ENCODE data around the gene PCDHA1.

Gene PCDHA1

GRCh38 chr5:140923601-140924000 is 137.7 kb downstream of the PCDHA1 start:
- no peak for DNase-seq (ENCODE audit: low read depth)

GRCh38 chr5:140925806-140926442 is 140.0 kb downstream of the PCDHA1 start, which contains the start of gene PCDHAC1:
Gene PCDHAC1 (plus strand): TSS chr5:140926299. CDS start chr5:140926893, 594 bp downstream.
- DNase-seq (ENCODE audit: low read depth) = no peak

DNA sequence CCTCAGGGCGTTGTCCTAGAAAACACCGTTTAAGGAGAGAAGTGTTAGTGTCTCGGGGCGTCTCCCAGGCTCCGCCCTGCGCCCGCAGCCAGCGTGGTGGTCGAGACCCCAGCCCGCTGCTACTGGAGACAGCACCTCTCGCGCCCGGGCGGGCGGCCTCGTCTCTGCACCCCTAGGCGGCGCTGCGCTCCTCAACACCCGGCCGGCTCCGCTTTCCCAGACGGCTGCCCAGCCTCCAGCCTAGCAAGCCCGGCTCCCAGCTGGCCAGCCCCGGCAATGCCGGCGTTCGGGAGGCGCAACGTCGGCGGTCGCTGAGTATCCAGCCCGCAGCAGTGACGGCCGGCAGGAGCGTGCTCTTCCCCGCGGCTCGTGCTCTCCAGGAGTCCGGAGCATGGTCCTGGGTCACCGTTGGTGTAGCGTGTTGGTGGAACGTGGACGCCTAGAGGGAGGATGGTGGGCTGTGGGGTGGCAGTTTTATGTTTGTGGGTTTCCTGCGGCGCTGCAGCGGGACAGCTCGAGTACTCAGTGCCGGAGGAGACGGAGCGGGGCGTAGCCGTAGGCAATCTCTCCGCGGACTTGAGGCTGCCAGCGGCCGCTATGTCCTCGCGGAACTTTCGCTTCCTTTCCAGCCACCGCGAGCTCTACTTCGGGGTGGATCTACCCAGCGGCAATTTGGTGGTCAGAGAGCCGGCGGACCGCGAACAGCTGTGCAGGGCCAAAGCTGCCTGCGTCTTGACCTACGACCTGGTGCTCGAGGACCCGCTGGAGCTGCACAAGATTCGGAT is 140.7 kb downstream of the PCDHA1 start:
- DNase-seq (ENCODE audit: low read depth) = no peak

- no peak for DNase-seq (ENCODE audit: low read depth)
Observed at GRCh38 chr5:140927228-140927573, 141.3 kb downstream of the PCDHA1 start.

- no peak for DNase-seq (ENCODE audit: low read depth)
Observed at GRCh38 chr5:140934964-140935606, 149.1 kb downstream of the PCDHA1 start.

GRCh38 chr5:140946578-140946977 is 160.6 kb downstream of the PCDHA1 start:
- DNase-seq (ENCODE audit: low read depth) = no peak

DNA sequence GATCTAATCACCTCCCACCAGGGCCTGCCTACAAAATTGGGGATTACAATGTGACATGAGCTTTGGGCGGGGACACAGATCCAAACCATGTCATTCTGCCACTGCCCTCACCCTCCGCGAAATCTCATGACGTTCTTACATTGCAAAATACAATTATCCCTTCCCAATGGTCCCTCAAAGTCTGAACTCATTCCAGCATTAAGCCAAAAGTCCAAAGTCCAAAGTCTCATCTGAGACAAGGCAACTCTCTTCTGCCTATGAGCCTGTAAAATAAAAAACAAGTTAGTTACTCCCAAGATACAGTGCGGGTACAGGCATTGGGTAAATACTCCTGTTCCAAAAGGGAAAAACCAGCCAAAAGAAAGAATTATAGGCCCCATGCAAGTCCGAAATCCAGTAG is 165.7 kb downstream of the PCDHA1 start:
- no peak for DNase-seq (ENCODE audit: low read depth)

GRCh38 chr5:140953234-140953633 is 167.3 kb downstream of the PCDHA1 start:
- DNase-seq (ENCODE audit: low read depth) = no peak

DNA sequence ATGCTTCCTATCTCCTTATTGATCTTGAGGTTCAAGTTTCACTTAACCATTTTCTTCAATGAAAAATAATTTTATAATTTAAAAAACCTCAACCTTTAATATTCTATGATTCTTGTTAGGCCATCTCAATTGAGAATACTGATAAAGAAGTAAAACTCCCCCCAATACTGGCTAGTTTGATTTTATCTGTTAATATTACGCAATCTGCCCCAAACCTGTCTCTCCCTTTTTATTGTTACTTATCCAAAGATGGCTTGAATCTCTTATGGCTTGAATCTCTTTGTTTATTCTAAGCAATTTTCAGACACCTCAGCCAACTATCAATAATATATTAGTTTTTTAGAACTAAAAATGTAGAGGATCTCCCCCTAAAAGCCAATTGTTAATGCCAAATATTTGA is 176.2 kb downstream of the PCDHA1 start:
- no peak for DNase-seq (ENCODE audit: low read depth)

DNA sequence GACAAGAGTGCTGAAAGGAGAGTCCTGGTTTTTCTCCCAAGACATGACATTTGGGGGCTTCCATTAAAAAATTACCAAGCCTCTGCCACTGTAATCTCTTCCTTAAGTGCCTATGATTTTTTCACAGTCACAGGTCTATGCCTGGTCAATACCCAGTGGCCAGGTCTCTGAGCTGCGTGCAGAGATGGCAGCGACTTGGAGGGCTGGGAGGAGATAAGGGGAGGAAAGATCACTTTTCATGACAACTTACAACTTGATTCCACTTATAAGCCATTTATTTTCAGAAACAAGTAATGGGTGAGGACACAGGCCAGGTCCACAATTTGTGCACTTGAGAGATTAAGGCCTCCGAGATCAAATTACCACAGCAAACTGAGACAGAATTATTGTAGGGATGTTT is 178.4 kb downstream of the PCDHA1 start:
- no peak for DNase-seq (ENCODE audit: low read depth)

- no peak for DNase-seq (ENCODE audit: low read depth)
Observed at GRCh38 chr5:140965905-140966292, 180.0 kb downstream of the PCDHA1 start.

DNA sequence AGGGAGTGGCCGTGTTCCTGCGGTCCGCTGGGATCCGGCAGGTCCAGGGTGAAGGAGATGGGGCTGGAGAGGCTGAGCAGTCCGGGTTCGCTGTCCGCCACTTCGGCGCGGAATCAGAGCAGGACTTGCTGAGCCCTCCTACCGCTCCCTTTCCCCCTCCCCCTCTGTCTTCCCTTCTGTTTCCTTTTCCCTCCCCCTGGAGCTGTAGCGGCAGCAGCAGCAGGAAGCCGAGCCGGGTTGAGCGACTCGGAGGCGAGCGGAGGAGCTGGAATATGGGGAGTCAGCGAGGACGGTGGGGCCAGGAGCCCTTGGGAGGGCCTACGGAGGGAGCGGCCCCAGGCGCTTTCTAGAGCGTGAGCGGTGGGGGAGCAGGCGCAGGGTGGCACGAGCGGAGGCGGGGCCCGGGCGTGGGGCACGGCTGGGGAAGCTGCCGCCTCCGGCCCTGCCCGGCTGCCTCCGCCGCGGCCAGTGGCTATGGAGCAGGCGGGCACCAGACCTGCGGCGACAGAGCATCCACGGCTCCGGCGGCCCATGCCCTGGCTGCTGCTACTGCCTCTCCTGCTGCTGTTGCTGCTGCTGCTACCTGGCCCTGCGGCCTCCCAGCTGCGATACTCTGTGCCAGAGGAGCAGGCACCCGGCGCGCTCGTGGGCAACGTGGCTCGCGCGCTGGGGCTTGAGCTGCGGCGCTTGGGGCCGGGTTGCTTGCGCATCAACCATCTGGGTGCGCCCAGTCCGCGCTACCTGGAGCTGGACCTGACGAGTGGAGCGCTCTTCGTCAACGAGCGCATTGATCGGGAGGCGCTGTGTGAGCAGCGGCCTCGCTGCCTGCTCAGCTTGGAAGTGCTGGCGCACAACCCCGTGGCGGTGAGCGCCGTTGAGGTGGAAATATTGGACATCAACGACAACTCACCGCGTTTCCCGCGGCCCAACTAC is 180.6 kb downstream of the PCDHA1 start, which contains the start of gene PCDHAC2:
Gene PCDHAC2, plus strand, starts transcription at position 184 of the 933 bp plus-strand sequence. Its CDS starts 291 bp downstream, at position 475.
- no peak for DNase-seq (ENCODE audit: low read depth)

- DNase-seq (ENCODE audit: low read depth) = no peak
Observed at GRCh38 chr5:140967226-140967893, 181.4 kb downstream of the PCDHA1 start.

GRCh38 chr5:140969880-140970279 is 183.9 kb downstream of the PCDHA1 start:
- DNase-seq (ENCODE audit: low read depth) = no peak

DNA sequence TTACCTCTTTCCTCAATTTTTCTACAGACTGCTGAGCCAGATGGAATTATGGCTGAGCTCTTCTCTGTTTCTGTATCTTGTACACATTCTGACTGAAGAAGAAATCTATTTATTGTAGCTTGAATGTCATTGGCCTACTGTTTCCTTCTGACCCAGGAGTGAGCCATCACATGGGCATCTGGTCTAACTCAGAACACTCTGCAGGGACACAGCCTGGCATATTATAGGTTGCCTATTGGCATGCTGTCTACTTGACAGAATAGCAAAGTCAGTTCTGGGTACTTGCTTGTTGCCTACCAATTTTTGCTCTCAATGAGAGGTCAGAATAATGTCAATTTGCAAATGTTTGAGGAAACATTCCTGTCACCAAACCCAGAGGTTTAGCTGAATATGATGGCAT is 187.6 kb downstream of the PCDHA1 start:
- no peak for DNase-seq (ENCODE audit: low read depth)

DNA sequence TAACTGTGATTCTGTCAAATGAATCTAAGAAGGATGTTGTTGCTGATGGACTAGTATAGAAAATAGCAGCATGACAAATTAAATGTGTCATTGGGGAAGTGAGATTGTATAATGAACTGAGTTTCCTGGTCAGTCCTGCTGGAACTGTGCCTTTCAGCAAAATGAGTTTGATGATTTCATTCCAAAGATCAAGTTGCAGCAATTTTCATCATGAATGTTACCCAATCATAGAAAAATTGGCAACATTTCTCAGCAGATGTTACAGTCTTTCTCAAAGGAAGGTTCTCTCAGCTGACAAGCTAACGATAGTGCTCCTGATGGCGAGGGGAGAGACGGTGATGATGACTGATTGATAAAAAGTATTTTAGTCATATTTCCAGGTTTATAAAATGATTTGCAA is 191.1 kb downstream of the PCDHA1 start:
- no peak for DNase-seq (ENCODE audit: low read depth)

GRCh38 chr5:140978260-140978659 is 192.3 kb downstream of the PCDHA1 start:
- no peak for DNase-seq (ENCODE audit: low read depth)

GRCh38 chr5:140978983-140979382 is 193.0 kb downstream of the PCDHA1 start:
- no peak for DNase-seq (ENCODE audit: low read depth)

DNA sequence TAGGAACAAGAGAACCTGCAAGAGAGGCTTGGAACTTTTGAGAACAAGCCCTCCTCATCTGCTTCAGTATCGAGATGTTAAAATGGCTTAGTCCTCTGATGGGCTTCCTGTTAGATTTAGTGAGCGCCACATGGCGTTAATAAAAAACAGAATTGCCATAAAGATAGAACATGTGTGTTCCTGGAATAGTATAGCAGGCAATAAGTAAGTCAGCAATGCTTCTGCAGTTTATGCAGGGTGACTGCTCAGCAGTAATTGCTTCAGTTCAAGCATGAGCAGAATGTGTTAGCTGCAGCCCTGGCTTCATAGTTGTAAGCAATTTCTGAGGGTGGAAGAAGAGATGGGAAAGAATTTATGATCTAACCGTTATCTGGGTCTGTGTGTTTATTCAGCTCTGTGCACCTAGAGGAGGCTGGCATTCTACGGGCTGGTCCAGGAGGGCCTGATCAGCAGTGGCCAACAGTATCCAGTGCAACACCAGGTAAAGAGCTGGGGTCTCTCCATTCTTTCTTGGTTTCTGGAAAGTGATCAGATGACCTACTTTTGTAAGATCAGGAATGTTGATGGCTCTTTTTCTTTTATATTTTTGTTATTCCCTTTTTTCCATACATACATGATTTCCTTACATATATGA is 196.3 kb downstream of the PCDHA1 start:
- DNase-seq (ENCODE audit: low read depth) = no peak

DNA sequence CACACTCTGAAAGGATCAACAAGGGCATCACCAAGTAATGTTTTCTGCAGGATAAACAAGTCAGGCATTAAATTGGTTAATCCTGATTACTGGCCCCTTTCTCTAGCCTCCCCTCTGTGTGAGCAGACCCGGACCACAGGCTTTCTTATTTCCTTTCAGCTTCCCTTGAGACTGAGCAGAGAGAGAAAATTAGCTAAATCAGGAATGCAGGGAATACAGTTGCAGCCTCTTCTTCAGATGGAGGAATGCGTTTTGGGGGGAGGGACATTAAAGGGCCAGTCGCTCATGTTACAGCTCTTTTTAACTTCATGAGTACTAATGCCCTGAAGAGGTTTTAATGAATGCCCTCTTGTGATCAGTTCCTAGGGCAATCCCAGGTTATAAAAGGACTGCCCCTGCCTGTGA is 200.2 kb downstream of the PCDHA1 start:
- no peak for DNase-seq (ENCODE audit: low read depth)

DNA sequence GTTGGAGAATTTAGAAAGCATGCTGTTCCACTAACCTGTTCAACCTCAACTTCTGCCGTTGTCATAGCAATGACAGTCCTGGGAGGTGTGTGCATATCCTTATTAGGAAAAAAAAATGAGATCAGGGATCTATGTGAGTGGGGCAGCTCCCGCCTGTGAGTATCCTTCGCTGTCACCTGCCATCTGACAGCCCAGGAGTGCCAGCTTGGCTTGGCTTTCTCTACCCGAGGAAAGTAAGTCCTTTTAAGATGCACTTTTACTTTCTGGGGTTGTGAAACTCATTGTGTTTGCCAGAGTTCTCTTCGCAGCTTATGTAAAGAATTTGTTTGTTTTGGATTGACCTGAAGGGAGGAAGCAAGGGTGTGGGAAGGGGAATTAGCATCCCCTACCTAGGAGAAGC is 202.2 kb downstream of the PCDHA1 start:
- DNase-seq (ENCODE audit: low read depth) = no peak

All from stimulated activated CD8-positive, alpha-beta memory T cell treated with anti-CD3 and anti-CD28 coated beads, Interleukin-7, amount 100 ng/mL, for 24 hours (primary cell).